Measurements from ENCODE around the gene CCDC6. TPM values are rescaled to one million over a fixed set of nuclear protein-coding genes. Genes with fewer than 3 reads are reported as not detected.

The CCDC6 gene
- total and polyA plus RNA-seq, 9 of the 15 experiments (the other 6 are each of a cell fraction or from before 2014, with no cell fraction given), result 10.4 to 41.0 (median 20.9) TPM

DNA sequence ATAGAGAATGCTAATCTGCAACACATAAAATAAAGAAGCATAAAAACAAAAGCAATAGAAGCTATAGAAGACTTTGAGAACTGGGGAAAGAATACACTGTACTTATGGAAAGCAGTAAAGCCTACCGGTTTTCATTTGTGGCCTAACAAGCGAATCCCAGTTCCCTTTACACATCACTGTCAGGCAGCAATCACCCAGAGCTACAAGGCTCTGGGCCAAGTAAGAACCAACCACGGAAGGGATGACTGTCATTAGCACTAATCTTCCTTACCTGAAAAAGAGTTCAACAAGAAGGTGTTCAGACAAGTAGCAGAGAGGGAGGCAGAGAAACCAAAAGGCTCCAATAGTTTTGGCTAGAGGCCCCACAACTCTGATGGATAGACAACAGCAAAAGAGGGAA, 15.0 kb downstream of the CCDC6 start:
- H3K27me3 ChIP-seq (ENCODE audit: control insufficient read depth in 2 of 2, insufficient read depth in 2 of 2, low read length in 2 of 2), result no peaks in the 10 kb centered on the region
- FAIRE-seq (no peak), ATAC-seq (no peak), DNase-seq (ENCODE audit: extremely low read depth in 1 of 4, low spot score in 3 of 4) (no peak)
- intact Hi-C loops (cut with micrococcal nuclease) (no loop called here), in situ Hi-C loops (cut with MboI) (no loop called here)
- no peak overlapping the region for H3K27ac ChIP-seq (ENCODE audit: extremely low read depth, low read depth, low read length)
- ChIA-PET POLR2A (interaction anchor here (0.6 to 3.9 kb wide), 5 partner anchors 10 to 23 kb away, joined by 3 to 35 read pairs (median 6); partner anchors contain the start of gene CCDC6), CTCF (ENCODE audit: low intra/inter-chr PET ratio) (no interaction called here)
- TF ChIP-seq, protein P1, sequence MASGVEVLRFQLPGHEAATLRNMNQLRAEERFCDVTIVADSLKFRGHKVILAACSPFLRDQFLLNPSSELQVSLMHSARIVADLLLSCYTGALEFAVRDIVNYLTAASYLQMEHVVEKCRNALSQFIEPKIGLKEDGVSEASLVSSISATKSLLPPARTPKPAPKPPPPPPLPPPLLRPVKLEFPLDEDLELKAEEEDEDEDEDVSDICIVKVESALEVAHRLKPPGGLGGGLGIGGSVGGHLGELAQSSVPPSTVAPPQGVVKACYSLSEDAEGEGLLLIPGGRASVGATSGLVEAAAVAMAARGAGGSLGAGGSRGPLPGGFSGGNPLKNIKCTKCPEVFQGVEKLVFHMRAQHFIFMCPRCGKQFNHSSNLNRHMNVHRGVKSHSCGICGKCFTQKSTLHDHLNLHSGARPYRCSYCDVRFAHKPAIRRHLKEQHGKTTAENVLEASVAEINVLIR (CRISPR knock-in tag; IDR thresholded peaks at IDR 0.05), result no peak
- no peak for TF ChIP-seq PHB2 (IDR thresholded peaks at IDR 0.05; ENCODE audit: low read depth)
- H3K4me3 ChIP-seq, result no peak overlapping the region
- H3K9me1 ChIP-seq (ENCODE audit: control insufficient read depth, insufficient read depth, low read length), result no peaks in the 10 kb centered on the region
- H3K9ac ChIP-seq (ENCODE audit: insufficient read depth in 1 of 2, low read depth in 2 of 2, low read length in 2 of 2), result no peak overlapping the region
- peaks cover 14 to 51% of the 10 kb centered on the region in 2 experiments for H3K4me1 ChIP-seq (replicated peaks in 1 of 2; ENCODE audit: control insufficient read depth in 2 of 2, insufficient read depth in 2 of 2, low read length in 2 of 2)
- H3K79me2 ChIP-seq (ENCODE audit: control insufficient read depth, insufficient read depth, low read length), result peaks cover 96% of the 10 kb centered on the region
- 0 out of 2 replicates have a peak, but pooled peaks cover 3% of the 10 kb centered on the region for H4K20me1 ChIP-seq (replicated peaks; ENCODE audit: control insufficient read depth, insufficient read depth, low read length)
- 64% methylated on average over 3 of the region's 3 CpGs for WGBS (ENCODE audit: insufficient coverage, low coverage, missing lambda C conversion rate)
- no peaks in the 10 kb centered on the region for H3K9me3 ChIP-seq (replicated peaks; ENCODE audit: control insufficient read depth, insufficient read depth, low read depth, low read length)
- no peak overlapping the region for H2AFZ ChIP-seq (ENCODE audit: low read depth, low read length)
- H3K4me2 ChIP-seq (ENCODE audit: insufficient read depth, low read length), result no peak overlapping the region
- peaks cover 23% of the 10 kb centered on the region; the same call in 1 of the 3 replicates for H3K36me3 ChIP-seq (ENCODE audit: control insufficient read depth, insufficient read depth, low read length)
- BruUV-seq (replicated peaks), result no TSS peak

DNA sequence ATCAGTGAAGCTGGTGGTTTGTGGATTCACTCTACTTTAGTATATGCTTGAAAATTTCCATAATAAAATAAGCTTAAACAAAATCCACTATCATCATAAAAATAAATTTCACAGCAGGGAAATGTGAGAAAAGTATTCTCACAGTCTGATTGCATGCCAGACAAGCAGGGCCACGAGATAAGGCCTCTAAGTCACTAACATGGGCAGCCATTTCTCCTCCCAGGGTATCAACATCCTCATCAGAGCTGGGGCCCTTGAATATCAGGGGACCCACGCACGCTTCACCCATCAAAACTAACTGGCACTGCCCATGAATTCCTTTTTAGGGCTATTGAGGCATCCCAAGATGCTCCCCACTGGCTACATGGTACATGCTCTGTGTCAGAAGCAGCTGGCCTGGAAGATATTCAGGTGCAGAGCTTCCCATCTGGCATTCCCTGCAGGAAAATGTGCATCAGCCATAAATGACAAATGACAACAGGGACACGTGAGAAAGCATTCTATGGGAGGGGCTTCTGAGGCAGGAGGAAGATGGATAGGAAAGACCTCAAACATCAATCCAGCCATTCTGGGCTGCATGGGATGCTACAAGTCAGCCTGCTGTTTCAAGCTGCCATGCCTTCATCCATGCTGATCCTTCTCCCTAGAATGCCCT, 17.4 kb downstream of the CCDC6 start:
- Histone ChIP-seq H3K4me1 (replicated peaks in 1 of 2; ENCODE audit: control insufficient read depth in 2 of 2, insufficient read depth in 2 of 2, low read length in 2 of 2) (peaks cover 12 to 50% of the 10 kb centered on the region in 2 experiments), H4K20me1 (replicated peaks; ENCODE audit: control insufficient read depth, insufficient read depth, low read length) (0 out of 2 replicates have a peak, but pooled peaks cover 3% of the 10 kb centered on the region), H3K27me3 (ENCODE audit: control insufficient read depth in 2 of 2, insufficient read depth in 2 of 2, low read length in 2 of 2) (no peaks in the 10 kb centered on the region), H3K9me3 (replicated peaks; ENCODE audit: control insufficient read depth, insufficient read depth, low read depth, low read length) (no peaks in the 10 kb centered on the region), H3K9ac (ENCODE audit: insufficient read depth in 1 of 2, low read depth in 2 of 2, low read length in 2 of 2) (no peak overlapping the region), H3K4me3 (no peak overlapping the region), H3K36me3 (ENCODE audit: control insufficient read depth, insufficient read depth, low read length) (peaks cover 23% of the 10 kb centered on the region; the same call in 1 of the 3 replicates), H2AFZ (ENCODE audit: low read depth, low read length) (no peak overlapping the region), H3K79me2 (ENCODE audit: control insufficient read depth, insufficient read depth, low read length) (peaks cover 95% of the 10 kb centered on the region), H3K27ac (ENCODE audit: extremely low read depth, low read depth, low read length) (no peak overlapping the region), H3K4me2 (ENCODE audit: insufficient read depth, low read length) (no peak overlapping the region), H3K9me1 (ENCODE audit: control insufficient read depth, insufficient read depth, low read length) (no peaks in the 10 kb centered on the region)
- DNase-seq (ENCODE audit: extremely low read depth in 1 of 4, low spot score in 3 of 4), result no peak
- in situ Hi-C loops (cut with MboI), result no loop called here
- no peak for FAIRE-seq
- WGBS (ENCODE audit: insufficient coverage, low coverage, missing lambda C conversion rate), result 54% methylated on average over 4 of the region's 4 CpGs
- ChIA-PET POLR2A (interaction anchor here (0.6 to 2.5 kb wide), 5 partner anchors 11 to 67 kb away, joined by 3 to 12 read pairs (median 3); partner anchors contain the start of gene CCDC6), CTCF (ENCODE audit: low intra/inter-chr PET ratio) (no interaction called here)
- ATAC-seq, result no peak
- BruUV-seq (replicated peaks), result no TSS peak
- intact Hi-C loops (cut with micrococcal nuclease), result no loop called here
- TF ChIP-seq, protein P2, sequence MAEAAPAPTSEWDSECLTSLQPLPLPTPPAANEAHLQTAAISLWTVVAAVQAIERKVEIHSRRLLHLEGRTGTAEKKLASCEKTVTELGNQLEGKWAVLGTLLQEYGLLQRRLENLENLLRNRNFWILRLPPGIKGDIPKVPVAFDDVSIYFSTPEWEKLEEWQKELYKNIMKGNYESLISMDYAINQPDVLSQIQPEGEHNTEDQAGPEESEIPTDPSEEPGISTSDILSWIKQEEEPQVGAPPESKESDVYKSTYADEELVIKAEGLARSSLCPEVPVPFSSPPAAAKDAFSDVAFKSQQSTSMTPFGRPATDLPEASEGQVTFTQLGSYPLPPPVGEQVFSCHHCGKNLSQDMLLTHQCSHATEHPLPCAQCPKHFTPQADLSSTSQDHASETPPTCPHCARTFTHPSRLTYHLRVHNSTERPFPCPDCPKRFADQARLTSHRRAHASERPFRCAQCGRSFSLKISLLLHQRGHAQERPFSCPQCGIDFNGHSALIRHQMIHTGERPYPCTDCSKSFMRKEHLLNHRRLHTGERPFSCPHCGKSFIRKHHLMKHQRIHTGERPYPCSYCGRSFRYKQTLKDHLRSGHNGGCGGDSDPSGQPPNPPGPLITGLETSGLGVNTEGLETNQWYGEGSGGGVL (CRISPR knock-in tag; IDR thresholded peaks at IDR 0.05), result no peak
- TF ChIP-seq FOSL1 (tag; conservative IDR thresholded peaks at IDR 0.05) (no peak), LEF1 (IDR thresholded peaks at IDR 0.05) (no peak), NR2C2 (CRISPR knock-in tag; IDR thresholded peaks at IDR 0.05) (no peak), NR2C2 (tag; IDR thresholded peaks at IDR 0.05) (no peak), POLR2AphosphoS5 (IDR thresholded peaks at IDR 0.05; ENCODE audit: control insufficient read depth, insufficient read depth, low read depth, low read length) (no peak), XRCC3 (IDR thresholded peaks at IDR 0.05) (no peak), KHSRP (IDR thresholded peaks at IDR 0.05) (no peak)
- TF ChIP-seq, protein P3, sequence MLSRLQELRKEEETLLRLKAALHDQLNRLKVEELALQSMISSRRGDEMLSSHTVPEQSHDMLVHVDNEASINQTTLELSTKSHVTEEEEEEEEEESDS (CRISPR knock-in tag; IDR thresholded peaks at IDR 0.05), result no peak
